Mucosa of descending colon (tissue), 3 donors: ENCODE measurements around the gene PACSIN1. TPM values are rescaled to one million over a fixed set of nuclear protein-coding genes. Genes with fewer than 3 reads are reported as not detected.

Experiments used
- ATAC-seq: fragments of 200-7000 bp; cut with Tn5 transposase; one replicate; pipeline ENCODE4 v1.9.1; 2020; ENCODE audit warnings: mild to moderate bottlenecking, moderate library complexity
- DNase-seq, 3 donors: peaks; one replicate each; pipeline ENCODE4 v3.0.0-alpha.2; 2020
- H3K36me3 ChIP-seq: fragments of 200-600 bp; one replicate; pipeline ENCODE4 v1.8.0; 2021; ENCODE audit warnings: low read depth, mild to moderate bottlenecking
- H3K4me1 ChIP-seq: fragments of 200-600 bp; one replicate; pipeline ENCODE4 v1.8.0; 2021; ENCODE audit warnings: low read depth, mild to moderate bottlenecking
- H3K4me3 ChIP-seq: fragments of 200-600 bp; one replicate; pipeline ENCODE4 v1.8.0; 2021; ENCODE audit warnings: mild to moderate bottlenecking
- H3K9me3 ChIP-seq: fragments of 200-600 bp; one replicate; pipeline ENCODE4 v1.8.0; 2021; ENCODE audit warnings: mild to moderate bottlenecking
- CTCF ChIP-seq: fragments of 200-600 bp; IDR thresholded peaks from one replicate; pipeline ENCODE4 v1.8.0; 2022; ENCODE audit warnings: antibody characterized with exemption, mild to moderate bottlenecking
- intact Hi-C, 2 donors: fragments of 100-400 bp; cut with DNase I in 1 of 2; cut with micrococcal nuclease in 1 of 2; formaldehyde crosslinking; loops; one replicate each; pipeline versions ENCODE4 v1.11.0 to v1.11.1; 2022; cut with DNase I, micrococcal nuclease
- total RNA-seq, 3 donors: library from RNA; stranded (reverse); fragmentation: NEBNext Ultra II Directional in 2 of 3; extraction: Animal tissue kit (Norgen Biotek cat#: 25700) in 2 of 3; gene quantifications; one replicate each; pipeline versions ENCODE4 v1.2.1 to v1.2.4, GENCODE V29; 2021 to 2023
- donor health status: DM: no; HTN: no; CAD: no; lungs with moderate emphysema.
- donor health status: DM: no; HTN: no; CAD: no.
- donor health status: DM: no; HTN: yes; CAD: no.

The PACSIN1 gene
- total RNA-seq, 3 donors from 2014 or later, result 0.41 to 1.9 (median 0.67) TPM

GRCh38 chr6:34510299-34510698 lies 44.4 kb downstream of the PACSIN1 start:
- Histone ChIP-seq H3K9me3 (no peaks in the 10 kb centered on the region), H3K4me3 (no peak overlapping the region), H3K36me3 (no peaks in the 10 kb centered on the region), H3K4me1 (no peaks in the 10 kb centered on the region)
- TF ChIP-seq CTCF, result no peak
- no peak for ATAC-seq
- intact Hi-C loops, result no loop called here
- DNase-seq, result no peak

GRCh38 chr6:34511214-34511914 lies 45.5 kb downstream of the PACSIN1 start:
- H3K9me3 ChIP-seq, result no peaks in the 10 kb centered on the region
- TF ChIP-seq CTCF, result no peak
- no peak overlapping the region for H3K4me3 ChIP-seq
- H3K36me3 ChIP-seq, result no peaks in the 10 kb centered on the region
- intact Hi-C loops, result no loop called here
- ATAC-seq (no peak), DNase-seq (no peak)
- no peaks in the 10 kb centered on the region for H3K4me1 ChIP-seq

GRCh38 chr6:34511915-34512737 lies 46.2 kb downstream of the PACSIN1 start:
- ATAC-seq (no peak), DNase-seq (no peak)
- Histone ChIP-seq H3K4me3 (no peak overlapping the region), H3K4me1 (no peaks in the 10 kb centered on the region), H3K36me3 (no peaks in the 10 kb centered on the region), H3K9me3 (no peaks in the 10 kb centered on the region)
- intact Hi-C loops, result no loop called here
- no peak for TF ChIP-seq CTCF

GRCh38 chr6:34512738-34513115 lies 46.9 kb downstream of the PACSIN1 start:
- H3K4me3 ChIP-seq, result no peak overlapping the region
- intact Hi-C loops, result no loop called here
- no peaks in the 10 kb centered on the region for H3K36me3 ChIP-seq
- H3K9me3 ChIP-seq, result no peaks in the 10 kb centered on the region
- no peak for TF ChIP-seq CTCF
- ATAC-seq (no peak), DNase-seq (no peak)
- no peaks in the 10 kb centered on the region for H3K4me1 ChIP-seq

DNA sequence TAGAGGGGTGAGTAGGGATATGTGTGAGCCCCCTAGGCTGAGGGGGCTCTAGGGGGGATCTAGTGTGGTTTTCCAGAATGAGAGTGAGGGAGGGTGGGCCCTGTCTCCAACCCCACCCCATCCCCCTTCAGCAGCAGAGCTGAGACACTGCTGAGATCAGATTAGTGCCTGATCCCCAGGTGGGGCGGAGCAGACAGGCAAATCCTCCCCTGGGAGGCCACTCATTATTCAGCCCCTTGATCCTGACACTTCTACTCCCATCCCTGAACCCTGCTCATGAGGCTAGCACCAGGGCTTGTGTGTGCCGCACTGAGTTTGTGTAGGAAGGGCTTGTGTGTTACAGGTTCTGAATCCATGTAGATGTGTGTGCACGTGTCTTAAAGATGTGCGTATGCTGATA lies 47.8 kb downstream of the PACSIN1 start:
- no peaks in the 10 kb centered on the region for H3K4me1 ChIP-seq
- no peak for ATAC-seq
- no peaks in the 10 kb centered on the region for H3K36me3 ChIP-seq
- H3K4me3 ChIP-seq, result no peak overlapping the region
- intact Hi-C loops, result no loop called here
- H3K9me3 ChIP-seq, result no peaks in the 10 kb centered on the region
- TF ChIP-seq CTCF, result no peak
- no peak for DNase-seq
